H9 (cell line): ENCODE data around the gene ABCG4. TPM values are rescaled to one million over a fixed set of nuclear protein-coding genes. Genes with fewer than 3 reads are reported as not detected.

Experiments
- DNase-seq: peaks from one replicate; pipeline ENCODE4 v3.0.0-alpha.2; 2017
- H2AFZ ChIP-seq: one replicate; pipeline ENCODE4 v1.6.1; 2013; ENCODE audit warnings: mild to moderate bottlenecking, low read length, control low read depth, moderate library complexity
- H2AK5ac ChIP-seq: 2 replicates; pipeline ENCODE4 v1.6.1; 2013; ENCODE audit warnings: low read length, control low read depth, mixed read lengths; ENCODE audit not compliant: insufficient read length
- H2BK120ac ChIP-seq: one replicate; pipeline ENCODE4 v1.6.1; 2013; ENCODE audit warnings: low read depth, mild to moderate bottlenecking, low read length, control low read depth, inconsistent platforms; ENCODE audit not compliant: poor library complexity, severe bottlenecking
- H2BK12ac ChIP-seq: 2 replicates; pipeline ENCODE4 v1.6.1; 2013; ENCODE audit warnings: low read length, control low read depth, mixed read lengths, low read depth; ENCODE audit not compliant: insufficient read length
- H2BK15ac ChIP-seq: 2 replicates; pipeline ENCODE4 v1.6.1; 2013; ENCODE audit warnings: low read depth, low read length, control low read depth
- H2BK20ac ChIP-seq: one replicate; pipeline ENCODE4 v1.6.1; 2013; ENCODE audit warnings: low read depth, mild to moderate bottlenecking, low read length, control low read depth, inconsistent platforms; ENCODE audit not compliant: poor library complexity, severe bottlenecking
- H2BK5ac ChIP-seq: 2 replicates; pipeline ENCODE4 v1.6.1; 2013; ENCODE audit warnings: low read length, control low read depth, mixed read lengths; ENCODE audit not compliant: insufficient read length
- H3K14ac ChIP-seq: 2 replicates; pipeline ENCODE4 v1.6.1; 2013; ENCODE audit warnings: low read length, control low read depth; ENCODE audit not compliant: insufficient read depth
- H3K18ac ChIP-seq: 2 replicates; pipeline ENCODE4 v1.6.1; 2013; ENCODE audit warnings: low read depth, mild to moderate bottlenecking, mixed read lengths, low read length, control low read depth; ENCODE audit not compliant: insufficient read length
- H3K23ac ChIP-seq: 2 replicates; pipeline ENCODE4 v1.6.1; 2013; ENCODE audit warnings: low read length, control low read depth, mixed read lengths, low read depth; ENCODE audit not compliant: insufficient read length
- H3K23me2 ChIP-seq: 2 replicates; pipeline ENCODE4 v1.6.1; 2013; ENCODE audit warnings: low read depth, mild to moderate bottlenecking, mixed read lengths, low read length, control low read depth; ENCODE audit not compliant: insufficient read length, poor library complexity, severe bottlenecking
- H3K27ac ChIP-seq: 2 replicates; pipeline ENCODE4 v1.5.1; 2013; ENCODE audit warnings: low read length, control low read depth, mixed read lengths, low read depth; ENCODE audit not compliant: insufficient read length
- H3K27me3 ChIP-seq: 2 replicates; pipeline ENCODE4 v1.6.1; 2013; ENCODE audit warnings: low read length, control low read depth, inconsistent platforms; ENCODE audit not compliant: insufficient read depth
- H3K4ac ChIP-seq: 2 replicates; pipeline ENCODE4 v1.6.1; 2013; ENCODE audit warnings: low read depth, mild to moderate bottlenecking, control low read depth, inconsistent platforms, low read length, moderate library complexity
- H3K4me1 ChIP-seq: 2 replicates; pipeline ENCODE4 v1.6.1; 2013; ENCODE audit warnings: low read length, control low read depth, inconsistent platforms; ENCODE audit not compliant: insufficient read depth
- H3K4me2 ChIP-seq: 2 replicates; pipeline ENCODE4 v1.6.1; 2013; ENCODE audit warnings: low read length, control low read depth, mixed read lengths; ENCODE audit not compliant: insufficient read length, insufficient read depth
- H3K56ac ChIP-seq: 2 replicates; pipeline ENCODE4 v1.6.1; 2013; ENCODE audit warnings: low read depth, mild to moderate bottlenecking, mixed read lengths, low read length, control low read depth; ENCODE audit not compliant: insufficient read length
- H3K79me1 ChIP-seq: 2 replicates; pipeline ENCODE4 v1.6.1; 2013; ENCODE audit warnings: low read depth, mild to moderate bottlenecking, moderate library complexity, low read length, control low read depth, inconsistent platforms; ENCODE audit not compliant: insufficient read depth, poor library complexity, severe bottlenecking
- H3K79me2 ChIP-seq: 2 replicates; pipeline ENCODE4 v1.6.1; 2013; ENCODE audit warnings: low read length, control low read depth, inconsistent platforms; ENCODE audit not compliant: insufficient read depth
- H3K9ac ChIP-seq: 2 replicates; pipeline ENCODE4 v1.6.1; 2013; ENCODE audit warnings: low read length, control low read depth, mixed read lengths; ENCODE audit not compliant: insufficient read length; ENCODE audit errors: extremely low read depth
- H3K9me3 ChIP-seq: one replicate; pipeline ENCODE4 v1.6.1; 2013; ENCODE audit warnings: low read depth, low read length, inconsistent platforms; ENCODE audit not compliant: control insufficient read depth
- H3T11ph ChIP-seq: one replicate; pipeline ENCODE4 v1.6.1; 2013; ENCODE audit warnings: mild to moderate bottlenecking, low read length, control low read depth, inconsistent platforms
- H4K20me1 ChIP-seq: one replicate; pipeline ENCODE4 v1.6.1; 2013; ENCODE audit not compliant: control insufficient read depth, insufficient read length, insufficient read depth
- H4K5ac ChIP-seq: 2 replicates; pipeline ENCODE4 v1.6.1; 2013; ENCODE audit warnings: low read depth, mild to moderate bottlenecking, mixed read lengths, low read length, control low read depth; ENCODE audit not compliant: insufficient read length
- H4K8ac ChIP-seq: replicated peaks from 2 replicates; pipeline ENCODE4 v1.6.1; 2013; ENCODE audit warnings: low read length, control low read depth, mixed read lengths, low read depth; ENCODE audit not compliant: insufficient read length
- H4K91ac ChIP-seq: 2 replicates; pipeline ENCODE4 v1.6.1; 2013; ENCODE audit warnings: low read depth, mild to moderate bottlenecking, moderate library complexity, mixed read lengths, low read length, control low read depth; ENCODE audit not compliant: insufficient read length
- H3K27ac Mint-ChIP-seq, 3 experiments: 2 replicates in 2 of 3; 3 replicates in 1 of 3; pipeline ENCODE4 v1.8.0; 2020 to 2021; ENCODE audit warnings: mixed read lengths in 3 of 3, mild to moderate bottlenecking in 1 of 3, moderate library complexity in 1 of 3
- H3K27me3 Mint-ChIP-seq: 2 replicates; pipeline ENCODE4 v1.8.0; 2021; ENCODE audit warnings: low read depth, mild to moderate bottlenecking, moderate library complexity, mixed read lengths
- H3K36me3 Mint-ChIP-seq, 3 experiments: 2 replicates in 2 of 3; 3 replicates in 1 of 3; pipeline ENCODE4 v1.8.0; 2020 to 2021; ENCODE audit warnings: low read depth in 3 of 3, mixed read lengths in 3 of 3; ENCODE audit not compliant: insufficient read depth in 1 of 3
- H3K4me1 Mint-ChIP-seq, 2 experiments: 2 replicates each; pipeline ENCODE4 v1.8.0; 2020; ENCODE audit warnings: mixed read lengths in 2 of 2
- H3K4me3 Mint-ChIP-seq, 2 experiments: 2 replicates in 1 of 2; 3 replicates in 1 of 2; pipeline ENCODE4 v1.8.0; 2020 to 2021; ENCODE audit warnings: mild to moderate bottlenecking in 2 of 2, mixed read lengths in 2 of 2, moderate library complexity in 1 of 2
- H3K9me3 Mint-ChIP-seq, 2 experiments: 2 replicates in 1 of 2; 3 replicates in 1 of 2; pipeline ENCODE4 v1.8.0; 2020; ENCODE audit warnings: mild to moderate bottlenecking in 2 of 2, mixed read lengths in 2 of 2, moderate library complexity in 1 of 2
- CTCF ChIP-seq: fragments of 200-600 bp; sonication (generic); conservative IDR thresholded peaks from 3 replicates; pipeline ENCODE4 v1.8.0; 2021; ENCODE audit warnings: antibody characterized with exemption, mild to moderate bottlenecking
- WGBS: extraction: QIAGEN DNeasy Blood & Tissue Kit; methylation state at CpG from one replicate; pipeline ENCODE4 v1.1.7; 2013; ENCODE audit warnings: missing lambda C conversion rate, low lambda C conversion rate, mixed read lengths; ENCODE audit not compliant: insufficient read length; ENCODE audit errors: extremely low coverage; 5-methylcytosine and 5-hydroxymethylcytosine counted together
- total RNA-seq: library from RNA; stranded (reverse); gene quantifications from 2 replicates; pipeline ENCODE4 v1.2.1, GENCODE V29; 2021

The ABCG4 gene
- total RNA-seq, 1 experiment from 2014 or later = 1.2 TPM

- no peak overlapping the region for H2BK5ac ChIP-seq
- Mint-ChIP-seq H3K4me3 (no peak overlapping the region), H3K36me3 (peaks cover 3 to 21% (median 15%) of the 10 kb centered on the region in 3 experiments; a peak in 6 of 7 replicates), H3K4me1 (peaks cover 2% of the 10 kb centered on the region in 2 experiments; a peak in 1 of 4 replicates), H3K27ac (0 out of 7 replicates have a peak overlapping the region, but pooled peaks of 1 of the 3 experiments have one; percentile 73), H3K9me3 (no peaks in the 10 kb centered on the region), H3K27me3 (no peaks in the 10 kb centered on the region)
- H3K9ac ChIP-seq = no peak overlapping the region
- no peak overlapping the region for H4K8ac ChIP-seq
- no peak overlapping the region for H3T11ph ChIP-seq
- H3K27ac ChIP-seq = no peak overlapping the region
- no peak overlapping the region for H3K18ac ChIP-seq
- H3K14ac ChIP-seq = no peak overlapping the region; the same call in 1 of the 2 replicates
- H2AK5ac ChIP-seq = no peak overlapping the region
- no peaks in the 10 kb centered on the region for H3K23me2 ChIP-seq
- H2AFZ ChIP-seq = no peak overlapping the region
- no peak overlapping the region for H2BK12ac ChIP-seq
- no peak for TF ChIP-seq CTCF
- H3K9me3 ChIP-seq = no peaks in the 10 kb centered on the region
- H3K4ac ChIP-seq = no peak overlapping the region
- H2BK120ac ChIP-seq = no peak overlapping the region
- no peak overlapping the region for H3K4me2 ChIP-seq
- no peak overlapping the region for H3K56ac ChIP-seq
- H2BK15ac ChIP-seq = no peak overlapping the region
- no peaks in the 10 kb centered on the region for H4K20me1 ChIP-seq
- no peak overlapping the region for H3K23ac ChIP-seq
- no peaks in the 10 kb centered on the region for H3K79me2 ChIP-seq
- no peaks in the 10 kb centered on the region for H3K79me1 ChIP-seq
- DNase-seq = no peak
- H4K5ac ChIP-seq = no peak overlapping the region
- H4K91ac ChIP-seq = no peak overlapping the region
- no CpG with 5 or more reads among the region's 10 CpGs for WGBS
- no peaks in the 10 kb centered on the region for H3K27me3 ChIP-seq
- no peaks in the 10 kb centered on the region for H3K4me1 ChIP-seq
- no peak overlapping the region for H2BK20ac ChIP-seq
Measured at GRCh38 chr11:119179983-119180382, 31.1 kb downstream of the ABCG4 start.
